Neutrophil (primary cell): ENCODE measurements around the gene PDE4D.

Source experiments
- H3K27ac ChIP-seq: fragments of 200-600 bp; sonication (generic); 2 replicates; pipeline ENCODE4 v1.5.1; 2016; ENCODE audit warnings: mild to moderate bottlenecking, moderate library complexity
- H3K27me3 ChIP-seq: fragments of 200-600 bp; sonication (generic); 2 replicates; pipeline ENCODE4 v1.6.0; 2016; ENCODE audit warnings: mild to moderate bottlenecking
- H3K36me3 ChIP-seq: fragments of 200-600 bp; sonication (generic); 2 replicates; pipeline ENCODE4 v1.5.1; 2017
- H3K4me1 ChIP-seq, 2 experiments: fragments of 200-600 bp in 1 of 2; sonication (generic) in 1 of 2; 1 replicate in 1 of 2; 2 replicates in 1 of 2; pipeline versions ENCODE4 v1.5.1 to v1.6.1; 2013 to 2016; ENCODE audit warnings: low read depth in 1 of 2, low read length in 1 of 2, mild to moderate bottlenecking in 1 of 2, moderate library complexity in 1 of 2; ENCODE audit not compliant: control insufficient read depth in 1 of 2, insufficient read depth in 1 of 2
- H3K4me3 ChIP-seq, 2 experiments: fragments of 200-600 bp in 1 of 2; sonication (generic) in 1 of 2; 1 replicate in 1 of 2; 2 replicates in 1 of 2; pipeline ENCODE4 v1.5.1; 2013 to 2016; ENCODE audit warnings: low read depth in 1 of 2, low read length in 1 of 2, mild to moderate bottlenecking in 1 of 2, moderate library complexity in 1 of 2
- H3K9me3 ChIP-seq: fragments of 200-600 bp; sonication (generic); 2 replicates; pipeline ENCODE4 v1.5.1; 2016
- CTCF ChIP-seq: fragments of 200-600 bp; sonication (generic); IDR thresholded peaks from 2 replicates; pipeline ENCODE4 v1.5.1; 2016; ENCODE audit warnings: antibody characterized with exemption

PDE4D gene

DNA sequence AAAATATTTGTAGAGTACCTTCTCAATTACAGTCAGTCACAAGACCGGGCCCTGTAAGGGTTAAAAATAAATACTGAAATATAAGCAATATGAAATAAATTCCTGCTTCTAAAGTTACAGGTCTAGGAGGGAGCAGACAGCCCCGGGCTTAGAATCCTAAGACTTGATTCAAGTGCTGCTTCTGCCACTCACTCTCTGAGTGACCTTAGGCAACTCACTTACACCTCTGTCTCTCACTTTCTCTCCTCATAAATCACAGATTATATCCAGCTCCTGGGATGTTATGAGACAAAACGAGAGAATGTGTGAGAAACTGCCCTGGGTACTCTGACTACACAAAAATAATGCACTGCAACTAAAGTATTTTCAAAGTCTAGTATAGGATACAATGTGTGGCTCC is 101.9 kb downstream of the PDE4D start:
- H3K36me3 ChIP-seq: no peaks in the 10 kb centered on the region
- peaks cover 5 to 39% of the 10 kb centered on the region in 2 experiments for H3K4me1 ChIP-seq
- no peaks in the 10 kb centered on the region for H3K9me3 ChIP-seq
- H3K4me3 ChIP-seq: no peak overlapping the region
- H3K27me3 ChIP-seq: no peaks in the 10 kb centered on the region
- no peak for TF ChIP-seq CTCF
- H3K27ac ChIP-seq: peak overlapping the region; percentile 84

GRCh38 chr5:59790776-59791475 is 102.6 kb downstream of the PDE4D start:
- no peak for TF ChIP-seq CTCF
- peak overlapping the region; percentile 84 for H3K27ac ChIP-seq

DNA sequence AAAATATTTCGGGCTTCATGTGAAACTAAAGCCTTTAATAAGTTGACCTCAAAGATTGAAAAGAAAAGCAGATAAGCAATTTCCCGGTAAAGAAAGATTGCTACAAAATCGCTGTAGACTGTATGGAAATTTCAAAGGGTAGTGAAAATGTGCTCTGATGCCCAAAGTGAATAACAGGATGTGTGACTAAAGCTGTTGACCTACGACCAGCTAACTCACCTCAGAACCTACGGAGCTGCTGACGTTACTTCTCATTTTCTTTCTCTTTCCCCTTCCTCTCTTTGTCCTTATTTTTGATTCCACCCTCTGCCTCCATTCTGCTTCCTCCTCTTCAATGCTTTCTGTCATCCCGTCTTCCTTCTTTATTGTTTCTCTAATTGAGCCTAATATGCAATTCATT is 103.2 kb downstream of the PDE4D start:
- Histone ChIP-seq H3K36me3 (no peaks in the 10 kb centered on the region), H3K27me3 (no peaks in the 10 kb centered on the region), H3K4me1 (peaks cover 5 to 42% of the 10 kb centered on the region in 2 experiments), H3K9me3 (no peaks in the 10 kb centered on the region), H3K27ac (peak overlapping the region; percentile 84), H3K4me3 (no peak overlapping the region)
- TF ChIP-seq CTCF: no peak

More at GRCh38 chr5:59790776-59791475, 102.6 kb downstream of the PDE4D start:
- peaks cover 7 to 42% of the 10 kb centered on the region in 2 experiments for H3K4me1 ChIP-seq
- no peaks in the 10 kb centered on the region for H3K27me3 ChIP-seq
- H3K9me3 ChIP-seq: no peaks in the 10 kb centered on the region
- no peaks in the 10 kb centered on the region for H3K36me3 ChIP-seq
- no peak overlapping the region for H3K4me3 ChIP-seq

- no peak overlapping the region for H3K4me3 ChIP-seq
- no peaks in the 10 kb centered on the region for H3K27me3 ChIP-seq
- no peaks in the 10 kb centered on the region for H3K36me3 ChIP-seq
- no peaks in the 10 kb centered on the region for H3K9me3 ChIP-seq
- peak overlapping the region; percentile 84 for H3K27ac ChIP-seq
- H3K4me1 ChIP-seq: peaks cover 5 to 41% of the 10 kb centered on the region in 2 experiments
- no peak for TF ChIP-seq CTCF
Measured at GRCh38 chr5:59789894-59790293, 103.6 kb downstream of the PDE4D start.

- Histone ChIP-seq H3K9me3 (no peaks in the 10 kb centered on the region), H3K4me1 (peaks cover 5 to 40% of the 10 kb centered on the region in 2 experiments), H3K27ac (peak overlapping the region; percentile 84), H3K36me3 (no peaks in the 10 kb centered on the region), H3K4me3 (no peak overlapping the region), H3K27me3 (no peaks in the 10 kb centered on the region)
- TF ChIP-seq CTCF: no peak
Measured at GRCh38 chr5:59789197-59789596, 104.3 kb downstream of the PDE4D start.
